Keratinocyte (primary cell): ENCODE measurements around the gene DENND11.

Experiments used
- CTCF ChIP-seq, 3 experiments: IDR thresholded peaks in 1 of 3; conservative IDR thresholded peaks in 1 of 3; optimal IDR thresholded peaks in 1 of 3; 2 replicates in 2 of 3; 3 replicates in 1 of 3; pipeline versions ENCODE3 to v1.5.1; 2011; ENCODE audit warnings: low read length in 3 of 3, mild to moderate bottlenecking in 3 of 3, moderate library complexity in 2 of 3, control low read depth in 1 of 3, inconsistent platforms in 1 of 3; ENCODE audit not compliant: insufficient read depth in 2 of 3; ENCODE audit errors: extremely low read depth in 1 of 3
- EZH2 ChIP-seq: IDR thresholded peaks from one replicate; pipeline ENCODE4 v1.6.1; 2012; ENCODE audit warnings: inconsistent platforms, mild to moderate bottlenecking, low read length, moderate library complexity

GRCh38 chr7:141679014-141679413 lies 23.0 kb downstream of the DENND11 start:
- TF ChIP-seq CTCF (optimal IDR thresholded peaks at IDR 0.05 in 1 of 3, IDR thresholded peaks at IDR 0.05 in 1 of 3, conservative IDR thresholded peaks at IDR 0.05 in 1 of 3; ENCODE audit: extremely low read depth in 1 of 3, insufficient read depth in 2 of 3, low read length in 3 of 3) (no peak), EZH2 (no peak)
